ACC112 (cell line): ENCODE results near the gene KANK4.

ENCODE experiments used
- H2AFZ ChIP-seq: fragments of 200-600 bp; sonication (generic); one replicate; pipeline ENCODE4 v1.6.0; 2017; ENCODE audit warnings: antibody characterized with exemption, low read length; ENCODE audit not compliant: unreplicated experiment
- H3K27ac ChIP-seq: fragments of 200-600 bp; sonication (generic); 2 replicates; pipeline ENCODE4 v1.5.1; 2014; ENCODE audit warnings: low read depth, mild to moderate bottlenecking, antibody characterized with exemption, low read length, moderate library complexity
- H3K27me3 ChIP-seq: fragments of 200-600 bp; sonication (generic); 2 replicates; pipeline ENCODE4 v1.6.1; 2014; ENCODE audit warnings: mild to moderate bottlenecking, antibody characterized with exemption, low read length, moderate library complexity, mixed read lengths; ENCODE audit not compliant: insufficient read depth
- H3K36me3 ChIP-seq: fragments of 200-600 bp; sonication (generic); 2 replicates; pipeline ENCODE4 v1.6.1; 2016; ENCODE audit warnings: mild to moderate bottlenecking, antibody characterized with exemption, low read length, moderate library complexity, mixed read lengths; ENCODE audit not compliant: insufficient read depth
- H3K4me1 ChIP-seq: fragments of 200-600 bp; sonication (generic); one replicate; pipeline ENCODE4 v1.6.1; 2016; ENCODE audit warnings: low read length, mixed read lengths; ENCODE audit not compliant: insufficient read depth, unreplicated experiment, control insufficient read depth
- H3K4me3 ChIP-seq: fragments of 200-600 bp; sonication (generic); 2 replicates; pipeline ENCODE4 v1.5.1; 2014; ENCODE audit warnings: mild to moderate bottlenecking, low read depth, low read length
- H3K79me2 ChIP-seq: fragments of 200-600 bp; sonication (generic); one replicate; pipeline ENCODE4 v1.6.0; 2016; ENCODE audit warnings: low read length; ENCODE audit not compliant: control insufficient read depth, unreplicated experiment, insufficient read depth

Gene KANK4

GRCh38 chr1:62336995-62337705 lies 17.9 kb upstream of the KANK4 start:
- Histone ChIP-seq H3K27ac (no peak overlapping the region), H3K36me3 (no peaks in the 10 kb centered on the region), H3K27me3 (no peaks in the 10 kb centered on the region), H3K4me1 (peaks cover 4% of the 10 kb centered on the region), H3K79me2 (no peaks in the 10 kb centered on the region), H3K4me3 (no peak overlapping the region), H2AFZ (no peak overlapping the region)

DNA sequence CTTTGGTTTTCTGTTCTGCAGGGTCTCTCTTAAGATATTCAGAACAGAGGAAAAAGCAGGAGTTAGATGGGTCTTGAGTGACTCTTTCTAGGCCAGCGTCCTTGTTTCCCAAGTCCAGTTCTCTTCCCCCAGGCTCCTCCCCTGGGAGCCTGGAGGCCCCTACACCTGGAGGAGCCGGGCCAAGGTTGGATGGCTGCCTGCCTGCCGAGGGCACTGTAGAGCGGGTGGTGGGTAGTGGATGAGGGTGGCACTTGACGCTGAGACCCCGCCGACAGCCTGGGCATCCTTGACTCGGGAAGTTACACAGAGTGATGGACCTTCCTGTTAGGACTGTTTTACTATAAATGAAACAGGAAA lies 17.4 kb upstream of the KANK4 start:
- H2AFZ ChIP-seq: no peak overlapping the region
- H3K27ac ChIP-seq: no peak overlapping the region
- peaks cover 4% of the 10 kb centered on the region for H3K4me1 ChIP-seq
- H3K36me3 ChIP-seq: no peaks in the 10 kb centered on the region
- H3K4me3 ChIP-seq: no peak overlapping the region
- H3K79me2 ChIP-seq: no peaks in the 10 kb centered on the region
- no peaks in the 10 kb centered on the region for H3K27me3 ChIP-seq

DNA sequence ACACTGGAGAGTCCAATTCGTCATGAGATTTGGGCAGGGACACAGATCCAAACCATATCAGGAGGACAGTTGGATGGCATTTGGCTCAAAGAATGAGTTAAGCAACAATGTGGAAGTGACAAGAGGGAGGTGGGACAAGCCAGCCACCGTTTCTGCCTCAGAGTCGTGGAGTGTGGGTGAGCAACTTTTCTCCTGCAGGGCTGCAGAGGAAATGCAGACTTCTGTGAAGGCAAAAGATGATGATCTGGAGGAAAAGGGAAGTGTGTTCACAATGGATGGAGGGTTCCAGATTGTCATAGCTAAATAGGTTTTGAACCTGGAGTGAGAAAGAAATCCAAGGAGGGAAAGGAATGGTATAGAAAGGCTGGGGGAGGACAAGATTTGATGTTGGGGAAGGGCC lies 16.4 kb upstream of the KANK4 start:
- Histone ChIP-seq H3K4me3 (no peak overlapping the region), H2AFZ (no peak overlapping the region), H3K27me3 (no peaks in the 10 kb centered on the region), H3K27ac (no peak overlapping the region), H3K4me1 (peaks cover 4% of the 10 kb centered on the region), H3K79me2 (no peaks in the 10 kb centered on the region), H3K36me3 (no peaks in the 10 kb centered on the region)

- Histone ChIP-seq H3K4me1 (peaks cover 4% of the 10 kb centered on the region), H3K36me3 (no peaks in the 10 kb centered on the region), H3K27me3 (no peaks in the 10 kb centered on the region), H3K27ac (no peak overlapping the region), H3K4me3 (no peak overlapping the region), H2AFZ (no peak overlapping the region), H3K79me2 (no peaks in the 10 kb centered on the region)
Measured at GRCh38 chr1:62334434-62334985, 15.3 kb upstream of the KANK4 start.

DNA sequence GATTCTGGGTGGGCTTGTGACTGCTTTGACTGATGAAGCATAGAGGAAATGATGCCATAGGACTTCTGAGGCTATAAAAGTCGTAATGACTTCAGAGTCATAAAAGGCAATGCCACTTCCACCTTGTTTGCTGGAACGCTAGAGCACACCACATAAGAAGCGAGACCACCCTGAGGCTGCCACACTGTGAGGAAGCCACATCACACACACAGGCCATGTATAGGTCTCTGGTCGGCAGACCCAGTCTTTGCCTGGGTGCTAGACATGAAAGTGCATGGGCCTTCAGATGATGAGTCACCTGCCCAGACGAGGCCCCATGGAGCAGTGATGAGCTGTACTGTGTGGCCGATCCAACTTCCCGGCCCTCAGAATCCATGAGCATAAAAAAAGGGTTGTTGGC lies 14.2 kb upstream of the KANK4 start:
- Histone ChIP-seq H3K4me3 (no peak overlapping the region), H3K79me2 (no peaks in the 10 kb centered on the region), H2AFZ (no peak overlapping the region), H3K27ac (no peak overlapping the region), H3K36me3 (no peaks in the 10 kb centered on the region), H3K4me1 (peaks cover 4% of the 10 kb centered on the region), H3K27me3 (peaks cover 4% of the 10 kb centered on the region; the same call in 1 of the 2 replicates)

DNA sequence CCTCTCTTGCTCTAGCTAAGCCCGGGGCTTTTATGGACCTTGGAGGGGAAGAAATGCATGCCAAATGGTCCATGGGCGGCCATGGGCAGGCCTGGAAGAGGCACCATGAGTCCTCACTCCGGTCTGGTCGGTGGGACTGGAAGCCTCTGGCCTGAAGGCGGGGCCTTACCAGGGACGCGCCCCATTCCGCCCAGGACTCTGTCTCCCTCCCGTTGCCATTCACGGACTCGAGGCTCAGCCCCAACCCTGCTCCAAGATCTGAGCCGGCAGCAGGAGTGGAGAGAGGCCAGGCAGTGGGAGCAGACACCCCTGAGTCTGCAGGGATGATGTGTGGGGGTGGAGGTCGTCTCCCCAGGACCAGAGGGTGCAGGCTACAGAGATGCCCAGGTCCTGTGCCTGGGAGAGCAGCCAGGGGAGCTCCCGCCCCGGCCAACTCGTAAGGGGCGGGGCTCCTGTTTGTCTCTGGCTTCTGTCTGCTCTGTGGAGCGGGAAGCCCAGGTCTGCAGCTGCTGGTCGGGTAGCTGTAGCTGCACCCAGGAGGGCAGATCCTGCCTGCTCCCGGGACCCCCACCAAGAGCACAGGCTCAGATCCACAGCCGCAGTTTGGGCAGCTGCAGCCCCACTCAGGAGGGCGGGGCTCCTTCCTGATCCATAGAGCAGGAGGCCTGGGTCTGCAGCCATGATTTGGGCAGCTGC lies 8.3 kb upstream of the KANK4 start:
- Histone ChIP-seq H3K27me3 (peaks cover 4% of the 10 kb centered on the region; the same call in 1 of the 2 replicates), H2AFZ (no peak overlapping the region), H3K4me3 (no peak overlapping the region), H3K36me3 (no peaks in the 10 kb centered on the region), H3K79me2 (no peaks in the 10 kb centered on the region), H3K27ac (no peak overlapping the region), H3K4me1 (peaks cover 4% of the 10 kb centered on the region)

DNA sequence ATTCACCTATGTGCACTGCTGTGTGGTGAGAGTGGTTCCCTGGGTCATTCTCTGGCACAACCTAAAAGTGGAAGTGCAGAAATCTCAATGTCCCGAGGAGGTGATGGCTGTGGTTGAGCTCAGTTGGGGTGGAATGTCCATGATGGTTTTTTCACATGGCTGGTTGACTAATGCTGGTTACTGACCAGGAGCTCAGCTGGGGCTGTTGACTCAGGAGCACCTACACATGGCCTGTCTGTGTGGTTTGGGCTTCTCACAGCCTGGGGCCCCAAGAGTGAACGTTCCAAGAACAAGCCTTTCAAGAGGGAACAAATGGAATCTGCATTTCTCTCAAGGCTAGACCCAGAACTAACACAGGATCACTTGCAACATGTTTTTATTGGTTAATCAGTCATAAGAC lies 6.4 kb upstream of the KANK4 start:
- H3K27ac ChIP-seq: no peak overlapping the region

DNA sequence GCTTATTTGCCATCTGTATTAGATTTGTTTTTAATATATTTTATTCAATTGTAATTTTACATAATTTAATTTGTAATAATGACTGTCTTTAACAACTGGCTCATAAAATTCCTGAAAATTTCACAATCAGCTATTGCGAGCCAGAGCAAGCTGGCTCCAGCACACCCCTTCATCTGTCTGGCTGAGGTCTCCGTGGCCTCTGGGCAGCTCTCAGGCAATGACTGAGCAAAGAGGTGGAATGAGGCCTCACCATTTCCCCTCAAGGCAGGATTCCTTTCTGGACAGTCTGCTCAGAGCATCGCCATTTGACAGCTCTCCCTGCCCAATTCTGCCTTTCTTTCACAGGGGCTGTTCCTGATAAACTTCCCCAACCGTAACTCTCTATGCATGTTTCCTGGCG lies 5.8 kb upstream of the KANK4 start:
- H3K4me1 ChIP-seq: peaks cover 10% of the 10 kb centered on the region
- no peaks in the 10 kb centered on the region for H3K79me2 ChIP-seq
- no peaks in the 10 kb centered on the region for H3K36me3 ChIP-seq
- H3K4me3 ChIP-seq: no peak overlapping the region
- no peak overlapping the region for H3K27ac ChIP-seq
- H2AFZ ChIP-seq: no peak overlapping the region
- H3K27me3 ChIP-seq: peaks cover 10% of the 10 kb centered on the region

More for the DNA sequence above, 6.4 kb upstream of the KANK4 start:
- no peak overlapping the region for H3K4me3 ChIP-seq
- peaks cover 10% of the 10 kb centered on the region for H3K4me1 ChIP-seq
- no peak overlapping the region for H2AFZ ChIP-seq
- H3K36me3 ChIP-seq: no peaks in the 10 kb centered on the region
- no peaks in the 10 kb centered on the region for H3K79me2 ChIP-seq
- peaks cover 4% of the 10 kb centered on the region; the same call in 1 of the 2 replicates for H3K27me3 ChIP-seq

DNA sequence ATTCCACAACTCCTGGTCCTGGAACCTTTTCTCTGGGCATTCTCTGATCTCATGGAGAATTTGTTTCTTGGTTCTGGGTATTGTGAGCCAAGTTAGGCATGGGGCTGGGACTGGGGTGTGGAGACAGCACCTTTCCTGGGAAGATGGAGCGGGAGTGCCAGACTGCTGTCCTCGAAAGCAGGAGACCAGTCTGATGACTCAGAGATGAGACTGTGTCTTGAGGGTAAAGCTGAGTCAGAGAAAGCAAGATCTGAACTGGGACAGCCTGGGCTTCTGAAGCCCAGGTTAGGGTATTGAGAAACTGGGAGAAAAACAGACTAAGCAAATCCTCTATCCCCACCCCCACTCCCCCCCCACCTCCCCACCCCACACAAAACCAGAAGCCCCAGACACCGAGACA lies 2.2 kb upstream of the KANK4 start:
- no peaks in the 10 kb centered on the region for H3K79me2 ChIP-seq
- H3K27ac ChIP-seq: no peak overlapping the region
- H2AFZ ChIP-seq: no peak overlapping the region
- H3K36me3 ChIP-seq: no peaks in the 10 kb centered on the region
- H3K4me1 ChIP-seq: peaks cover 10% of the 10 kb centered on the region
- H3K27me3 ChIP-seq: peaks cover 42% of the 10 kb centered on the region
- H3K4me3 ChIP-seq: no peak overlapping the region

DNA sequence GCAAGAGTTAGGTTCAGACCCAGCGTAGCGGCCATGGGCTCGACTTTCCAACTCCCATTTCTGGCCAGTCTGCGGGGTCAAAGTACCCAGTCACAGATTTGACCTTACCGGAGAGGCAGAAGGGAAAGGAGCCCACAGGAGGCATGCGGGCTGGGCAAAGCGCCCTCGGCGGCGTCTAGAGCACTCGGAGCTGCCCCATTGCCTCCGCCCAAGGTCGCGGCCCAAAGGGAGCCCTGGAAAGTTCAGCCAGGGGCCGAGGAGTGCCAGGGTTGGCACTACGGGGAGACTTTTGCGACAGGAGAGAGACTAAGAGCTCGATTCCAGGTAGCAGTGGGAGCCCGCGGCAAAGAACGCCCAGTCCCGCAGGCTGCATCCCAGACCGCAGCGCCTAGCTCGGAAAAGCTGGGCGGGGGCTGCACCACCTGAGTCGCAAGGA lies 896 bp downstream of the KANK4 start:
- no peak overlapping the region for H3K4me3 ChIP-seq
- no peaks in the 10 kb centered on the region for H3K36me3 ChIP-seq
- H3K27ac ChIP-seq: no peak overlapping the region
- peaks cover 63% of the 10 kb centered on the region for H3K27me3 ChIP-seq
- no peak overlapping the region for H2AFZ ChIP-seq
- no peaks in the 10 kb centered on the region for H3K79me2 ChIP-seq
- H3K4me1 ChIP-seq: peaks cover 5% of the 10 kb centered on the region
